IPS-20b (cell line): ENCODE results near the gene SLC17A3.

Source experiments
- H3K27ac ChIP-seq: one replicate; pipeline ENCODE4 v1.5.1; 2013; ENCODE audit warnings: low read length
- H3K27me3 ChIP-seq: 2 replicates; pipeline ENCODE4 v1.6.1; 2013; ENCODE audit warnings: mild to moderate bottlenecking, low read length, inconsistent platforms; ENCODE audit not compliant: insufficient read depth
- H3K36me3 ChIP-seq: 2 replicates; pipeline ENCODE4 v1.6.1; 2013; ENCODE audit warnings: low read depth, mild to moderate bottlenecking, inconsistent platforms, low read length, moderate library complexity; ENCODE audit not compliant: insufficient read depth
- H3K4me1 ChIP-seq: 2 replicates; pipeline ENCODE4 v1.6.1; 2013; ENCODE audit warnings: mild to moderate bottlenecking, control low read depth, inconsistent platforms, low read length, moderate library complexity; ENCODE audit not compliant: insufficient read depth
- H3K4me3 ChIP-seq: 2 replicates; pipeline ENCODE4 v1.5.1; 2013; ENCODE audit warnings: mild to moderate bottlenecking, low read length, inconsistent platforms
- H3K9ac ChIP-seq: 2 replicates; pipeline ENCODE4 v1.6.1; 2013; ENCODE audit warnings: low read depth, mild to moderate bottlenecking, inconsistent platforms, low read length, moderate library complexity
- H3K9me3 ChIP-seq: 2 replicates; pipeline ENCODE4 v1.6.1; 2013; ENCODE audit warnings: mild to moderate bottlenecking, low read depth, low read length, inconsistent platforms; ENCODE audit not compliant: insufficient read depth

Gene SLC17A3

DNA sequence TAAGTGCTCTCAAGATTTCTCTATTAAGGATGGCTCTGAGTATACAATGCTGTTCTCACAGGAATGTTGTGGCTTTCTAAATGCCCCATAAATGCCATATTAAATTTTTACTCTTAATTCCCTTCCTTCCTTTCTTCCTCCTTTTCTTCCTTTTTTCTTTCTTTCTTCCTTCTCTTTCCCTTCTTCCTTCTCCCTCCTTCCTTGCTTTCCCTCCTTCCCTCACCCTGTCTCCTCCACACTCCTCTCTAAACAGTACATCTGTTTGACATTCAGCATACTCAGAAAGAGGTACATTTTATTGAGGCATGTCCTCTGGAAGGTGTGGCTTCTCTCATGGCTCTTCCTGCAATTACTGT lies 41.8 kb downstream of the SLC17A3 start:
- no peak overlapping the region for H3K9ac ChIP-seq
- H3K4me1 ChIP-seq, result no peaks in the 10 kb centered on the region
- no peaks in the 10 kb centered on the region for H3K9me3 ChIP-seq
- no peaks in the 10 kb centered on the region for H3K27me3 ChIP-seq
- H3K36me3 ChIP-seq, result no peaks in the 10 kb centered on the region
- no peak overlapping the region for H3K27ac ChIP-seq
- no peak overlapping the region for H3K4me3 ChIP-seq

GRCh38 chr6:25831532-25832306 lies 42.3 kb downstream of the SLC17A3 start, which contains the start of gene SLC17A1:
SLC17A1 (minus strand) TSS chr6:25832052; CDS start chr6:25830557, 1,495 bp downstream.
- H3K9ac ChIP-seq, result no peak within 1 kb of the TSS
- H3K27me3 ChIP-seq, result no peaks in the 10 kb centered on the region
- H3K36me3 ChIP-seq, result no peaks in the 10 kb centered on the region
- no peak within 1 kb of the TSS for H3K27ac ChIP-seq
- H3K4me3 ChIP-seq, result no peak within 1 kb of the TSS
- H3K4me1 ChIP-seq, result no peaks in the 10 kb centered on the region
- no peaks in the 10 kb centered on the region for H3K9me3 ChIP-seq

DNA sequence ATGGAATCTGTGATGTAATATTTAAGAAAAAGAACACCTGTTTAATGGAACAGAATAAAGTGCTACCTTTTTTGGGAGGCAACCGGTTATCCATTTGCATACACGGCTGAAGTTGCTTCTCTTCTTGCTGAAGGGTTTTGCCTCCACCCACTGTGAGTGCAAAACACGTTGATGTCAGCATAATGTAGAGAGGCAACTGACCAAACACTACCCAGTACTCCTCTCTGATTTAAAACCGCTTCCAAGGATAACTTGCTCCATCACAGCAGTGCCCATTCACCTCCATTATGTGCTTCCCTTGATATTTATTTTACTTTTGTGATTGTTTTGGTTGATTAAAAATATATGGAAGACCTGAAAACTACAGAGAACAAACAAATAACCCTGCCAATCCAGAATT lies 43.6 kb downstream of the SLC17A3 start:
- no peaks in the 10 kb centered on the region for H3K4me1 ChIP-seq
- H3K27ac ChIP-seq, result no peak overlapping the region
- H3K4me3 ChIP-seq, result no peak overlapping the region
- no peak overlapping the region for H3K9ac ChIP-seq
- H3K9me3 ChIP-seq, result no peaks in the 10 kb centered on the region
- H3K36me3 ChIP-seq, result no peaks in the 10 kb centered on the region
- H3K27me3 ChIP-seq, result no peaks in the 10 kb centered on the region

- H3K27me3 ChIP-seq, result no peaks in the 10 kb centered on the region
These were observed 44.7 kb downstream of the SLC17A3 start for GRCh38 chr6:25829375-25829774.

GRCh38 chr6:25821341-25821740 lies 52.7 kb downstream of the SLC17A3 start:
- Histone ChIP-seq H3K9me3 (no peaks in the 10 kb centered on the region), H3K36me3 (no peaks in the 10 kb centered on the region), H3K4me1 (peaks cover 2% of the 10 kb centered on the region; the same call in 1 of the 2 replicates), H3K27me3 (no peaks in the 10 kb centered on the region), H3K9ac (no peak overlapping the region), H3K4me3 (no peak overlapping the region), H3K27ac (no peak overlapping the region)

More at GRCh38 chr6:25829375-25829774, 44.7 kb downstream of the SLC17A3 start:
- Histone ChIP-seq H3K36me3 (no peaks in the 10 kb centered on the region), H3K9me3 (no peaks in the 10 kb centered on the region), H3K4me1 (no peaks in the 10 kb centered on the region), H3K27ac (no peak overlapping the region), H3K4me3 (no peak overlapping the region), H3K9ac (no peak overlapping the region)

GRCh38 chr6:25816252-25816651 lies 57.8 kb downstream of the SLC17A3 start:
- H3K4me3 ChIP-seq, result no peak overlapping the region
- no peaks in the 10 kb centered on the region for H3K27me3 ChIP-seq

GRCh38 chr6:25815194-25815593 lies 58.8 kb downstream of the SLC17A3 start:
- Histone ChIP-seq H3K27ac (no peak overlapping the region), H3K4me1 (peaks cover 4% of the 10 kb centered on the region; the same call in 1 of the 2 replicates), H3K36me3 (no peaks in the 10 kb centered on the region), H3K9ac (no peak overlapping the region), H3K9me3 (no peaks in the 10 kb centered on the region), H3K4me3 (no peak overlapping the region), H3K27me3 (no peaks in the 10 kb centered on the region)

More at GRCh38 chr6:25816252-25816651, 57.8 kb downstream of the SLC17A3 start:
- Histone ChIP-seq H3K9me3 (no peaks in the 10 kb centered on the region), H3K27ac (no peak overlapping the region), H3K36me3 (no peaks in the 10 kb centered on the region), H3K9ac (no peak overlapping the region), H3K4me1 (peaks cover 4% of the 10 kb centered on the region; the same call in 1 of the 2 replicates)

DNA sequence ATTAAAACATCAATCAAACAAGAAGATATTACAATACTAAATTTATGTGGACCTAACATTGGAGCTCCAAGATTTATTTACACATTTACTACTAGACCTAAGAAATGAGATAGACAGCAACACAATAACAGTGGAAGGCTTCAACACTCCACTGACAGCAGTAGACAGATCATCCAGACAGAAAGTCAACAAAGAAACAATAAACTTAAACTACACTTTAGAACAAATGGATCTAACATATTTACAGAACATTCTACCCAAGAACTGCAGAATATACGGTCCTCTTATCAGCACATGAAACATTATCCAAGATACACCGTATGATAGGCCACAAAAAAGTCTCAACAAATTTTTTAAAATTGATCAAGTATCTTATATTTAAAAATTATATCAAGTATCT lies 69.2 kb downstream of the SLC17A3 start:
- peaks cover 4% of the 10 kb centered on the region; the same call in 1 of the 2 replicates for H3K4me1 ChIP-seq
- H3K27ac ChIP-seq, result no peak overlapping the region
- no peaks in the 10 kb centered on the region for H3K27me3 ChIP-seq
- H3K4me3 ChIP-seq, result no peak overlapping the region
- no peak overlapping the region for H3K9ac ChIP-seq
- H3K36me3 ChIP-seq, result no peaks in the 10 kb centered on the region
- H3K9me3 ChIP-seq, result no peaks in the 10 kb centered on the region

DNA sequence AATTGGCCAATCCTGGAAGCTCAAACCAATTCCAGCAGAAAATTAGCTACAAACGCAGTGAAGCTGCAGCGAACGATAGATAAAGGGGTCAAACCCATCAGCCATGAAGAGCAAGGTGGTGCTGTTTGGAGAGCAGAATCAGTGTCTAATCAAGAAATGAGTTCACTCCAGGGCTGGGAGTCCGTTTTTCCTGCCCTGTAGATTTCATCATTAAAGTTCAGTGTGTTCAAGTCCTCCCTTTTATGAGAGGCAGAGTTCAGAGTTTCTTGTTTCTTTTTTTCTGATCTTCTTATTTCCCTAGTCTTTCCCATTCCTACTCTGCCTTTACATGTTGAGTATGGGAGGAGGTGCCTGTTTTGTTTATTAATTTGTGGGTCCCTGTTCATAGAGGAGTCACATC lies 72.6 kb downstream of the SLC17A3 start:
- Histone ChIP-seq H3K36me3 (no peaks in the 10 kb centered on the region), H3K4me1 (peaks cover 4% of the 10 kb centered on the region; the same call in 1 of the 2 replicates), H3K9me3 (no peaks in the 10 kb centered on the region), H3K9ac (no peak overlapping the region), H3K27ac (no peak overlapping the region), H3K27me3 (no peaks in the 10 kb centered on the region), H3K4me3 (no peak overlapping the region)
